Lung (tissue), 12 donors: ENCODE measurements around the gene BABAM1. TPM values are rescaled to one million over a fixed set of nuclear protein-coding genes. Genes with fewer than 3 reads are reported as not detected.

Source experiments
- ATAC-seq: fragments of 200-7000 bp; cut with Tn5 transposase; one replicate; pipeline ENCODE4 v1.9.1; 2020; ENCODE audit warnings: moderate number of reproducible peaks; ENCODE audit not compliant: insufficient read depth, low FRiP score
- DNase-seq, 3 donors: peaks; one replicate each; pipeline ENCODE4 v3.0.0-alpha.2; 2013 to 2017
- H3K27ac ChIP-seq, 2 donors: one replicate each; pipeline ENCODE4 v1.5.1; 2013; ENCODE audit warnings: mild to moderate bottlenecking in 2 of 2, moderate library complexity in 2 of 2, control low read depth in 1 of 2, inconsistent platforms in 1 of 2, low read depth in 1 of 2, low read length in 1 of 2
- H3K27me3 ChIP-seq, 3 donors: one replicate each; pipeline ENCODE4 v1.5.1; 2013; ENCODE audit warnings: low read length in 2 of 3; ENCODE audit not compliant: control insufficient read depth in 3 of 3, insufficient read depth in 3 of 3
- H3K36me3 ChIP-seq, 4 donors: one replicate each; pipeline ENCODE4 v1.5.1; 2013; ENCODE audit warnings: low read length in 4 of 4, mild to moderate bottlenecking in 1 of 4, moderate library complexity in 1 of 4; ENCODE audit not compliant: control insufficient read depth in 4 of 4, insufficient read depth in 4 of 4
- H3K4me1 ChIP-seq, 5 donors: one replicate each; pipeline ENCODE4 v1.5.1; 2013; ENCODE audit warnings: low read length in 5 of 5, mild to moderate bottlenecking in 2 of 5, moderate library complexity in 1 of 5; ENCODE audit not compliant: control insufficient read depth in 5 of 5, insufficient read depth in 5 of 5
- H3K4me3 ChIP-seq: one replicate; pipeline ENCODE4 v1.5.1; 2013; ENCODE audit warnings: mild to moderate bottlenecking, control low read depth, moderate library complexity
- H3K9ac ChIP-seq, 2 donors: one replicate each; pipeline ENCODE4 v1.5.1; 2013; ENCODE audit warnings: low read length in 2 of 2, control low read depth in 1 of 2; ENCODE audit not compliant: insufficient read depth in 1 of 2
- H3K9me3 ChIP-seq, 4 donors: one replicate each; pipeline ENCODE4 v1.5.1; 2013; ENCODE audit warnings: low read length in 3 of 4, mild to moderate bottlenecking in 1 of 4, moderate library complexity in 1 of 4; ENCODE audit not compliant: control insufficient read depth in 4 of 4, insufficient read depth in 3 of 4
- WGBS, 2 donors: extraction: QIAGEN DNeasy Blood & Tissue Kit; methylation state at CpG; one replicate each; pipeline ENCODE4 v1.1.7; 2013; 5-methylcytosine and 5-hydroxymethylcytosine counted together
- polyA plus RNA-seq, 2 donors: library from polyadenylated mRNA; stranded (reverse); fragments of 200-250 nt; gene quantifications; one replicate each; pipeline ENCODE4 v1.2.1, GENCODE V29; 2013
- total RNA-seq, 2 donors: library from RNA; depleted of rRNA in 1 of 2; stranded (reverse); fragments of >200 nt in 1 of 2; gene quantifications; one replicate each; pipeline ENCODE4 v1.2.1, GENCODE V29; 2014 to 2021
- TF ChIP-seq, protein P1 (sequence below): IDR thresholded peaks from 2 replicates; pipeline ENCODE4 v1.5.1; 2012; ENCODE audit warnings: mild to moderate bottlenecking; ENCODE audit errors: control extremely low read depth, extremely low read depth
- donor health status: control.
- donor health status: control.
- donor health status: Bipolar disorder and iron deficiency.
- donor health status: healthy.
- donor health status: DM: yes; HTN: yes; CAD: no.

The BABAM1 gene
- total and polyA plus RNA-seq, 4 donors = 52.4 to 75.1 (median 63.4) TPM

DNA sequence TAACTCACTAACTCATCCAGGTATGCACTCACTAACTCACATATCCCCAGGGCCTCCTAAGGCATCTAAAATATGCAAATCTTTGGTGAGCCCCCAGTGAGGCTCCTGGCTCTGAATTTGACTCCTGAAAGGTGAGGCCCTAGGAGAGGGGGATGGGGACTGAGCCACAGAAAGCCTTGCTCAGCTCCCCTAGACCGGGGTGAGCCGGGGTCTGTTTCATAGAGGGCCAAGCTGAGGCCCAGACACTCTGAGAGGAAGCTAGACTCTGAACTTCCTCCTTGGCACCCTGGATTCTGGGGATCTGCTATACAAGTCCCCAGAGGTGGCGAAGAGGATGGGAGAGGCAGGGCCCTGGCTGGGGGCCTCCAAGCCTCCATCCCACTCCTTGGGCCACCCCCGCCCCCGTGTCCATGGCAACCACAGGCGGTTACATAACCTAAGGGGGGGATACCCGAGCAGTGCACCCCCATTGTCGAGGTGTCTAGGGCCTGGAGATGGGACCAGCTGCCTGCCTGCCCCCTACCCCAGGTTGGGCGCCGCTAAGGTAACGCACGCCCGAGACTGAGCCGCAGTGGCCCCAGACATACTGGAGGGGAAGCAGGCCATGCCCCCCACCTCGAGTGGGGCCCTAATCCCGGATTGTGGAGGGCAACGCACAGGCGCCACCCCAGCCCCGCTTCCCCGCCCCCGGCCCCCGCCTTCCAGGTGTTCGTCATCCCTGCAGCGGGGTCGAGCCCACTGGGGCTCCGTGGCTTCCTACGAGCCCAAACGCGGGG, 35.3 kb downstream of the BABAM1 start:
- WGBS, 2 donors = 8 to 10% methylated on average over 24 to 29 of the region's 29 CpGs
- TF ChIP-seq, protein P1, sequence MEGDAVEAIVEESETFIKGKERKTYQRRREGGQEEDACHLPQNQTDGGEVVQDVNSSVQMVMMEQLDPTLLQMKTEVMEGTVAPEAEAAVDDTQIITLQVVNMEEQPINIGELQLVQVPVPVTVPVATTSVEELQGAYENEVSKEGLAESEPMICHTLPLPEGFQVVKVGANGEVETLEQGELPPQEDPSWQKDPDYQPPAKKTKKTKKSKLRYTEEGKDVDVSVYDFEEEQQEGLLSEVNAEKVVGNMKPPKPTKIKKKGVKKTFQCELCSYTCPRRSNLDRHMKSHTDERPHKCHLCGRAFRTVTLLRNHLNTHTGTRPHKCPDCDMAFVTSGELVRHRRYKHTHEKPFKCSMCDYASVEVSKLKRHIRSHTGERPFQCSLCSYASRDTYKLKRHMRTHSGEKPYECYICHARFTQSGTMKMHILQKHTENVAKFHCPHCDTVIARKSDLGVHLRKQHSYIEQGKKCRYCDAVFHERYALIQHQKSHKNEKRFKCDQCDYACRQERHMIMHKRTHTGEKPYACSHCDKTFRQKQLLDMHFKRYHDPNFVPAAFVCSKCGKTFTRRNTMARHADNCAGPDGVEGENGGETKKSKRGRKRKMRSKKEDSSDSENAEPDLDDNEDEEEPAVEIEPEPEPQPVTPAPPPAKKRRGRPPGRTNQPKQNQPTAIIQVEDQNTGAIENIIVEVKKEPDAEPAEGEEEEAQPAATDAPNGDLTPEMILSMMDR = no peak
- Histone ChIP-seq H3K4me3 (peak overlapping the region; percentile 48), H3K36me3 (peaks cover 0 to 7% (median 5%) of the 10 kb centered on the region in 4 donors), H3K4me1 (peaks cover 2 to 31% (median 5%) of the 10 kb centered on the region in 5 donors), H3K27me3 (no peaks in the 10 kb centered on the region), H3K27ac (peak overlapping the region; percentile 21 to 57), H3K9me3 (peaks cover 0 to 3% (median 0%) of the 10 kb centered on the region in 4 donors), H3K9ac (peak overlapping the region in 1 of 2 donors; percentile 11)
- ATAC-seq = no peak
- no peak for DNase-seq

DNA sequence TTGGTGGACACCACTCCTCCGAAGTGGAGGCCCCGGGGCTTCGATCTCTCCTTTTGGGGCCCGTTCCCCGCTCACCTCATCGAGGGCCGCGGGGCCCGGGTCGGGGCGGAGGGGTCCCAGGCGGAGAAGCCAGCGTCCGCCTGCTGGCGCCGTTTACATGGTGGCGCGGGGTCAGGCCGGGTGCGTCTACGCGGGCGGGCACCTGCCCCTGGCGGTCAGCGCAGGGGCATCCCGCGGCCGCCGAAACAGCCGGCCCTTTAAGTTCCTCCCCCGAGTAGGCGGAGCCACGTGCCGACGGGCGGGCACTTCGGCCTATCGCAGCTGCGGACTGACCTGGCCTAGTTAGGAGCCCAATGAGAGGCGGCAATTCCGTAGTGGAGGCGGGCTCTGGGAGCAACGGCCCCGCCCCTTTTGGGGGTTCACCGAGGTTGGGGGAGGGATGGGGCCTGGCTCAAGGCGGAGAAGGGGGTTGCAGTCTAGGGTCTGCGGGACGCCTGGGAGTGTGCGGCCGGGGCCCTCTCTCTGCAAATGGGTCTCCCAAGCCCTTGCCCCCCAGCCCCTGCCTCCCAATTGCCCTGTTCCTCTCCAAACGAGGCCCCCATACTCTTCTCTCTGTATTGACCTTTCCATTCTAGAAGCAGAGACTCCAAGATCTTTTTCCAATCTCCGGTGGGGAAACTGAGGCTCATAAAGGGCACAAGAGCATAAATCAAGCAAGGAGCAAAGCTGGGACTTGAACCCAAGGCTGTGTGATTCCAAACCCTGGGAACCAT, 36.1 kb downstream of the BABAM1 start, which contains the start of gene ABHD8:
Gene ABHD8 (minus strand): TSS at position 259 of the 773 bp plus-strand sequence. CDS start 1,809 bp downstream, outside the sequence.
- peak within 1 kb of the TSS; percentile 57 to 68 for H3K27ac ChIP-seq
- ATAC-seq = peak; percentile 83
- peaks cover 0 to under 1% (median 0%) of the 10 kb centered on the region in 4 donors for H3K9me3 ChIP-seq
- H3K9ac ChIP-seq = peak within 1 kb of the TSS in 1 of 2 donors; percentile 11
- 2% methylated on average over 42 to 52 of the region's 52 CpGs for WGBS, 2 donors
- TF ChIP-seq, protein P1 = peak; percentile 18
- H3K4me3 ChIP-seq = peak within 1 kb of the TSS; percentile 48
- H3K4me1 ChIP-seq = peaks cover 2 to 31% (median 5%) of the 10 kb centered on the region in 5 donors
- H3K36me3 ChIP-seq = peaks cover 0 to 7% (median 3%) of the 10 kb centered on the region in 4 donors
- no peaks in the 10 kb centered on the region for H3K27me3 ChIP-seq
- DNase-seq = peak; percentile 96 to 97 (median 97)

DNA sequence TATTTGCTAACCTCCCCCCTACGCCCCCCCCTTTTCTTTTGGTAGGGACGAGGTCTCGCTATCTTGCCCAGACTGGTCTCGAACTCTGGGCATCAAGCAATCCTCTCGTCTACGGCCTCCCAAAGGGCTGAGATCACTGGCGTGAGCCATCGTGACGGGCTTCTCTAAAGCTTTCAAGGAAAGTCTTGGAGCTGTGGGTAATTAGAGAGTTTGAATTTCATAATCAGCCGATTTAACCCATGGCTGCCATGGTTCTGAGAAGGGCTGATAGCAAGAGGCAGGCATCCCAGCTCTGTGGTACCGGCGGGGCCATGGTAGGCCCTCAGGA, 36.7 kb downstream of the BABAM1 start:
- DNase-seq (peak; percentile 18 to 60 (median 46)), ATAC-seq (no peak)
- peak overlapping the region; percentile 49 to 68 for H3K27ac ChIP-seq
- H3K9ac ChIP-seq = no peak overlapping the region
- TF ChIP-seq, protein P1 = no peak
- H3K4me3 ChIP-seq = no peak overlapping the region
- H3K9me3 ChIP-seq = no peaks in the 10 kb centered on the region
- H3K27me3 ChIP-seq = no peaks in the 10 kb centered on the region
- peaks cover 0 to 7% (median under 1%) of the 10 kb centered on the region in 4 donors for H3K36me3 ChIP-seq
- peaks cover 2 to 31% (median 5%) of the 10 kb centered on the region in 5 donors for H3K4me1 ChIP-seq
- WGBS, 2 donors = 63 to 70% methylated on average over 12 of the region's 12 CpGs
